HUES6 (cell line): ENCODE data around the gene NDP.

Experiments used
- H3K27ac ChIP-seq: 2 replicates; pipeline ENCODE4 v1.7.0; 2013; ENCODE audit warnings: low read depth, mild to moderate bottlenecking, low read length, inconsistent platforms
- H3K27me3 ChIP-seq: 2 replicates; pipeline ENCODE4 v1.6.1; 2013; ENCODE audit warnings: low read length; ENCODE audit not compliant: control insufficient read depth, insufficient read depth
- H3K36me3 ChIP-seq: 2 replicates; pipeline ENCODE4 v1.6.1; 2013; ENCODE audit warnings: low read length; ENCODE audit not compliant: control insufficient read depth, insufficient read depth
- H3K4me1 ChIP-seq: 2 replicates; pipeline ENCODE4 v1.6.1; 2013; ENCODE audit warnings: low read length; ENCODE audit not compliant: control insufficient read depth, insufficient read depth
- H3K4me3 ChIP-seq: 2 replicates; pipeline ENCODE4 v1.5.1; 2013; ENCODE audit warnings: low read depth, low read length
- H3K9ac ChIP-seq: one replicate; pipeline ENCODE4 v1.6.1; 2013; ENCODE audit warnings: mild to moderate bottlenecking, low read length
- H3K9me3 ChIP-seq: 2 replicates; pipeline ENCODE4 v1.6.1; 2013; ENCODE audit warnings: low read depth, low read length; ENCODE audit not compliant: control insufficient read depth, insufficient read depth

Gene NDP

GRCh38 chrX:43970528-43970927 lies 2.7 kb downstream of the NDP start:
- peaks cover 31% of the 10 kb centered on the region for H3K4me1 ChIP-seq
- no peak overlapping the region for H3K27ac ChIP-seq
- no peaks in the 10 kb centered on the region for H3K36me3 ChIP-seq
- H3K9ac ChIP-seq = no peak overlapping the region
- H3K9me3 ChIP-seq = no peaks in the 10 kb centered on the region
- peaks cover 30% of the 10 kb centered on the region for H3K27me3 ChIP-seq
- H3K4me3 ChIP-seq = no peak overlapping the region

- Histone ChIP-seq H3K9me3 (no peaks in the 10 kb centered on the region), H3K9ac (no peak overlapping the region), H3K4me3 (no peak overlapping the region), H3K4me1 (peaks cover 31% of the 10 kb centered on the region), H3K27me3 (peaks cover 27% of the 10 kb centered on the region), H3K36me3 (no peaks in the 10 kb centered on the region), H3K27ac (no peak overlapping the region)
These were observed 3.4 kb downstream of the NDP start for GRCh38 chrX:43969504-43970501.

GRCh38 chrX:43968359-43968781 lies 4.8 kb downstream of the NDP start:
- Histone ChIP-seq H3K9ac (no peak overlapping the region), H3K27me3 (peaks cover 19% of the 10 kb centered on the region), H3K27ac (no peak overlapping the region), H3K4me1 (peaks cover 27% of the 10 kb centered on the region), H3K4me3 (no peak overlapping the region), H3K9me3 (no peaks in the 10 kb centered on the region), H3K36me3 (no peaks in the 10 kb centered on the region)

GRCh38 chrX:43964936-43965335 lies 8.3 kb downstream of the NDP start:
- Histone ChIP-seq H3K4me3 (no peak overlapping the region), H3K9ac (no peak overlapping the region), H3K4me1 (peaks cover 10% of the 10 kb centered on the region), H3K9me3 (0 out of 2 replicates have a peak, but pooled peaks cover 3% of the 10 kb centered on the region), H3K27ac (no peak overlapping the region), H3K27me3 (0 out of 2 replicates have a peak, but pooled peaks cover 2% of the 10 kb centered on the region), H3K36me3 (no peaks in the 10 kb centered on the region)

- no peak overlapping the region for H3K4me3 ChIP-seq
- no peak overlapping the region for H3K27ac ChIP-seq
These were observed 9.5 kb downstream of the NDP start for GRCh38 chrX:43963726-43964125.

GRCh38 chrX:43962636-43963035 lies 10.6 kb downstream of the NDP start:
- Histone ChIP-seq H3K9me3 (0 out of 2 replicates have a peak, but pooled peaks cover 3% of the 10 kb centered on the region), H3K4me1 (no peaks in the 10 kb centered on the region), H3K36me3 (no peaks in the 10 kb centered on the region), H3K9ac (no peak overlapping the region), H3K4me3 (no peak overlapping the region), H3K27ac (no peak overlapping the region), H3K27me3 (no peaks in the 10 kb centered on the region)

More at GRCh38 chrX:43963726-43964125, 9.5 kb downstream of the NDP start:
- Histone ChIP-seq H3K4me1 (no peaks in the 10 kb centered on the region), H3K27me3 (no peaks in the 10 kb centered on the region), H3K9me3 (0 out of 2 replicates have a peak, but pooled peaks cover 3% of the 10 kb centered on the region), H3K9ac (no peak overlapping the region), H3K36me3 (no peaks in the 10 kb centered on the region)

- H3K36me3 ChIP-seq = no peaks in the 10 kb centered on the region
- no peak overlapping the region for H3K4me3 ChIP-seq
- H3K27me3 ChIP-seq = no peaks in the 10 kb centered on the region
- H3K27ac ChIP-seq = no peak overlapping the region
- H3K9ac ChIP-seq = no peak overlapping the region
- H3K4me1 ChIP-seq = no peaks in the 10 kb centered on the region
- 0 out of 2 replicates have a peak, but pooled peaks cover 3% of the 10 kb centered on the region for H3K9me3 ChIP-seq
These were observed 11.5 kb downstream of the NDP start for GRCh38 chrX:43961699-43962098.

- H3K27ac ChIP-seq = no peak overlapping the region
- no peaks in the 10 kb centered on the region for H3K36me3 ChIP-seq
- no peaks in the 10 kb centered on the region for H3K4me1 ChIP-seq
- no peak overlapping the region for H3K9ac ChIP-seq
- H3K27me3 ChIP-seq = no peaks in the 10 kb centered on the region
- H3K9me3 ChIP-seq = 0 out of 2 replicates have a peak, but pooled peaks cover 3% of the 10 kb centered on the region
- no peak overlapping the region for H3K4me3 ChIP-seq
These were observed 14.7 kb downstream of the NDP start for GRCh38 chrX:43958529-43958928.

- Histone ChIP-seq H3K4me3 (no peak overlapping the region), H3K9ac (no peak overlapping the region), H3K36me3 (no peaks in the 10 kb centered on the region), H3K27me3 (no peaks in the 10 kb centered on the region; the same call in 1 of the 2 replicates), H3K4me1 (no peaks in the 10 kb centered on the region), H3K27ac (no peak overlapping the region), H3K9me3 (no peaks in the 10 kb centered on the region)
These were observed 17.2 kb downstream of the NDP start for GRCh38 chrX:43956034-43956433.

- Histone ChIP-seq H3K27me3 (peaks cover 4% of the 10 kb centered on the region; the same call in 1 of the 2 replicates), H3K36me3 (no peaks in the 10 kb centered on the region), H3K4me1 (0 out of 2 replicates have a peak, but pooled peaks cover 3% of the 10 kb centered on the region), H3K27ac (no peak overlapping the region), H3K9ac (no peak overlapping the region), H3K9me3 (no peaks in the 10 kb centered on the region), H3K4me3 (no peak overlapping the region)
These were observed 20.0 kb downstream of the NDP start for GRCh38 chrX:43953218-43953617.

- Histone ChIP-seq H3K4me1 (0 out of 2 replicates have a peak, but pooled peaks cover 3% of the 10 kb centered on the region), H3K4me3 (no peak overlapping the region), H3K9me3 (no peaks in the 10 kb centered on the region), H3K27ac (no peak overlapping the region), H3K9ac (no peak overlapping the region), H3K36me3 (no peaks in the 10 kb centered on the region), H3K27me3 (peaks cover 4% of the 10 kb centered on the region; the same call in 1 of the 2 replicates)
These were observed 23.5 kb downstream of the NDP start for GRCh38 chrX:43949669-43950068.
